HG03066 (cell line): ENCODE measurements around the gene NRP1.
"Not testable (repeated sequence)": the region's sequence is repeated elsewhere in the genome, so short reads cannot be mapped to it uniquely, and the experiment has no call there.

Experiments used
- ATAC-seq: cut with Tn5 transposase; IDR thresholded peaks from one replicate; pipeline ENCODE4 v1.9.1; 2021; ENCODE audit warnings: low read depth; ENCODE audit not compliant: unreplicated experiment

The NRP1 gene

GRCh38 chr10:33326933-33327332 is 7.5 kb downstream of the NRP1 start:
- no peak for ATAC-seq

GRCh38 chr10:33325929-33326328 is 8.5 kb downstream of the NRP1 start:
- ATAC-seq: no peak

GRCh38 chr10:33323721-33324120 is 10.7 kb downstream of the NRP1 start:
- no peak for ATAC-seq

- no peak for ATAC-seq
These were observed 13.0 kb downstream of the NRP1 start for GRCh38 chr10:33321516-33321915.

- no peak for ATAC-seq
These were observed 14.2 kb downstream of the NRP1 start for GRCh38 chr10:33320288-33320687.

GRCh38 chr10:33315891-33316290 is 18.6 kb downstream of the NRP1 start:
- ATAC-seq: no peak

- no peak for ATAC-seq
These were observed 19.5 kb downstream of the NRP1 start for GRCh38 chr10:33314811-33315561.

- no peak for ATAC-seq
These were observed 22.8 kb downstream of the NRP1 start for GRCh38 chr10:33311640-33312039.

GRCh38 chr10:33310853-33311252 is 23.6 kb downstream of the NRP1 start:
- ATAC-seq: no peak

GRCh38 chr10:33309406-33309805 is 25.1 kb downstream of the NRP1 start:
- no peak for ATAC-seq

- ATAC-seq: no peak
These were observed 26.6 kb downstream of the NRP1 start for GRCh38 chr10:33307835-33308234.

- ATAC-seq: no peak
These were observed 27.6 kb downstream of the NRP1 start for GRCh38 chr10:33306701-33307519.

GRCh38 chr10:33306126-33306525 is 28.3 kb downstream of the NRP1 start:
- no peak for ATAC-seq

- ATAC-seq: no peak
These were observed 29.8 kb downstream of the NRP1 start for GRCh38 chr10:33304423-33305225.

GRCh38 chr10:33303988-33304387 is 30.5 kb downstream of the NRP1 start:
- ATAC-seq: no peak

- ATAC-seq: no peak
These were observed 32.1 kb downstream of the NRP1 start for GRCh38 chr10:33302208-33302829.

- no peak for ATAC-seq
These were observed 33.2 kb downstream of the NRP1 start for GRCh38 chr10:33301097-33301789.

- ATAC-seq: not testable (repeated sequence)
These were observed 33.9 kb downstream of the NRP1 start for GRCh38 chr10:33300544-33300943.

- no peak for ATAC-seq
These were observed 35.6 kb downstream of the NRP1 start for GRCh38 chr10:33298893-33299292.

GRCh38 chr10:33298110-33298509 is 36.4 kb downstream of the NRP1 start:
- ATAC-seq: no peak
